Psoas muscle (tissue), 8 donors: Measurements from ENCODE around the gene EEFSEC. TPM values are rescaled to one million over a fixed set of nuclear protein-coding genes. Genes with fewer than 3 reads are reported as not detected.

ENCODE experiments used
- ATAC-seq, 4 donors: fragments of 200-7000 bp; cut with Tn5 transposase; one replicate each; pipeline ENCODE4 v1.9.1; 2020; ENCODE audit warnings: moderate library complexity in 3 of 4, mild to moderate bottlenecking in 2 of 4
- DNase-seq, 2 donors: peaks; one replicate each; pipeline ENCODE4 v3.0.0-alpha.2; 2020
- H3K27ac ChIP-seq: fragments of 200-600 bp; one replicate; pipeline ENCODE4 v1.8.0; 2022
- H3K27me3 ChIP-seq, 3 donors: fragments of 200-600 bp in 1 of 3; one replicate each; pipeline versions ENCODE4 v1.6.1 to v1.8.0; 2013 to 2022; ENCODE audit warnings: low read length in 2 of 3, mild to moderate bottlenecking in 2 of 3, moderate library complexity in 1 of 3; ENCODE audit not compliant: insufficient read depth in 3 of 3
- H3K36me3 ChIP-seq, 2 donors: fragments of 200-600 bp in 1 of 2; one replicate each; pipeline versions ENCODE4 v1.6.1 to v1.8.0; 2013 to 2022; ENCODE audit warnings: low read depth in 1 of 2, mild to moderate bottlenecking in 1 of 2, moderate library complexity in 1 of 2; ENCODE audit not compliant: insufficient read depth in 1 of 2
- H3K4me1 ChIP-seq: fragments of 200-600 bp; one replicate; pipeline ENCODE4 v1.8.0; 2022
- H3K4me3 ChIP-seq: fragments of 200-600 bp; one replicate; pipeline ENCODE4 v1.8.0; 2022; ENCODE audit warnings: mild to moderate bottlenecking
- H3K9me3 ChIP-seq: fragments of 200-600 bp; one replicate; pipeline ENCODE4 v1.8.0; 2022
- CTCF ChIP-seq: fragments of 200-600 bp; IDR thresholded peaks from one replicate; pipeline ENCODE4 v1.8.0; 2022; ENCODE audit warnings: antibody characterized with exemption
- WGBS, 3 donors: extraction: QIAGEN DNeasy Blood & Tissue Kit; methylation state at CpG; one replicate each; pipeline versions ENCODE4 v1.1.6 to v1.1.7; 2013; 5-methylcytosine and 5-hydroxymethylcytosine counted together
- intact Hi-C, 2 donors: fragments of 100-400 bp; cut with DNase I; formaldehyde crosslinking; loops; one replicate each; pipeline versions ENCODE4 v1.11.0 to v1.14.2; 2022
- polyA plus RNA-seq, 3 donors: library from polyadenylated mRNA; stranded (reverse); fragments of 200-250 nt; gene quantifications; one replicate each; pipeline ENCODE4 v1.2.3, GENCODE V29; 2013
- total RNA-seq, 4 donors: library from RNA; stranded (reverse); fragmentation: NEBNext Ultra II Directional in 2 of 4; extraction: Animal tissue kit (Norgen Biotek cat#: 25700) in 2 of 4; gene quantifications; one replicate each; pipeline versions ENCODE4 v1.2.1 to v1.2.4, GENCODE V29; 2021 to 2023
- donor health status: healthy with polysubstance abuse.
- donor health status: DM: no; HTN: no; CAD: no; lungs with moderate emphysema.
- donor health status: Bipolar disorder and iron deficiency.
- donor health status: healthy.
- donor health status: DM: yes; HTN: yes; CAD: no.
- donor health status: DM: no; HTN: no; CAD: no.
- donor health status: DM: no; HTN: no; CAD: no.
- donor health status: DM: yes; HTN: yes; CAD: no.

The EEFSEC gene
- total and polyA plus RNA-seq, 7 donors = 10.7 to 18.9 (median 14.0) TPM

GRCh38 chr3:128296469-128297251 is 143.4 kb downstream of the EEFSEC start:
- WGBS, 3 donors = 59 to 77% (median 75%) methylated on average over 10 of the region's 10 CpGs
- ATAC-seq (peak in 2 of 4 donors; percentile 53 to 58), DNase-seq (peak in 1 of 2 donors; percentile 39)
- Histone ChIP-seq H3K4me3 (no peak overlapping the region), H3K27me3 (no peaks in the 10 kb centered on the region), H3K36me3 (no peaks in the 10 kb centered on the region), H3K27ac (no peak overlapping the region), H3K4me1 (no peaks in the 10 kb centered on the region), H3K9me3 (no peaks in the 10 kb centered on the region)
- intact Hi-C loops = no loop called here
- TF ChIP-seq CTCF = no peak

- no peak for TF ChIP-seq CTCF
- Histone ChIP-seq H3K36me3 (no peaks in the 10 kb centered on the region), H3K4me1 (no peaks in the 10 kb centered on the region), H3K27me3 (no peaks in the 10 kb centered on the region), H3K27ac (no peak overlapping the region), H3K9me3 (no peaks in the 10 kb centered on the region), H3K4me3 (no peak overlapping the region)
- DNase-seq (no peak), ATAC-seq (peak in 2 of 4 donors; percentile 45 to 53)
- intact Hi-C loops = no loop called here
- WGBS, 3 donors = 59 to 72% (median 64%) methylated on average over 2 of the region's 2 CpGs
Measured at GRCh38 chr3:128297401-128298138, 144.3 kb downstream of the EEFSEC start.

- no peak overlapping the region for H3K4me3 ChIP-seq
- H3K27ac ChIP-seq = no peak overlapping the region
- DNase-seq = no peak
- intact Hi-C loops = no loop called here
- H3K9me3 ChIP-seq = no peaks in the 10 kb centered on the region
- WGBS, 3 donors = 91 to 93% (median 92%) methylated on average over 8 of the region's 8 CpGs
- H3K4me1 ChIP-seq = no peaks in the 10 kb centered on the region
- no peak for ATAC-seq
- H3K27me3 ChIP-seq = no peaks in the 10 kb centered on the region
- TF ChIP-seq CTCF = no peak
- H3K36me3 ChIP-seq = no peaks in the 10 kb centered on the region
Measured at GRCh38 chr3:128301186-128302023, 148.1 kb downstream of the EEFSEC start.

GRCh38 chr3:128306481-128306880 is 153.2 kb downstream of the EEFSEC start:
- Histone ChIP-seq H3K27ac (no peak overlapping the region), H3K9me3 (no peaks in the 10 kb centered on the region), H3K36me3 (no peaks in the 10 kb centered on the region), H3K27me3 (no peaks in the 10 kb centered on the region), H3K4me1 (peaks cover 3% of the 10 kb centered on the region), H3K4me3 (no peak overlapping the region)
- DNase-seq (no peak), ATAC-seq (no peak)
- WGBS, 3 donors = 98 to 100% (median 98%) methylated on average over 2 of the region's 2 CpGs
- TF ChIP-seq CTCF = no peak
- intact Hi-C loops = loop anchor here in 1 of 2 donors (5.0 kb wide), 1 partner anchor 191 kb away; no protein-coding TSS in a partner anchor
